Nephron progenitor cell (in vitro differentiated cells): ENCODE data around the gene SLC4A5.

Experiments used
- DNase-seq: peaks from one replicate; pipeline ENCODE4 v3.0.0; 2021
- H3K27ac Mint-ChIP-seq: 2 replicates; pipeline ENCODE4 v1.8.0; 2021; ENCODE audit warnings: mild to moderate bottlenecking, moderate library complexity, mixed read lengths
- H3K27me3 Mint-ChIP-seq: 2 replicates; pipeline ENCODE4 v1.8.0; 2021; ENCODE audit warnings: mild to moderate bottlenecking, low read depth, mixed read lengths; ENCODE audit not compliant: poor library complexity
- H3K36me3 Mint-ChIP-seq: 2 replicates; pipeline ENCODE4 v1.8.0; 2021; ENCODE audit warnings: low read depth, mixed read lengths
- H3K4me1 Mint-ChIP-seq: 2 replicates; pipeline ENCODE4 v1.8.0; 2021; ENCODE audit warnings: mixed read lengths
- H3K4me3 Mint-ChIP-seq: 2 replicates; pipeline ENCODE4 v1.8.0; 2021; ENCODE audit warnings: mild to moderate bottlenecking, moderate library complexity, mixed read lengths
- H3K9me3 Mint-ChIP-seq: 2 replicates; pipeline ENCODE4 v1.8.0; 2021; ENCODE audit warnings: mild to moderate bottlenecking, moderate library complexity, mixed read lengths
- CTCF ChIP-seq: fragments of 200-600 bp; sonication (generic); IDR thresholded peaks from 2 replicates; pipeline ENCODE4 v1.5.0; 2021; ENCODE audit warnings: antibody characterized with exemption

SLC4A5 gene

GRCh38 chr2:74378007-74378406 lies 34.8 kb upstream of the SLC4A5 start:
- TF ChIP-seq CTCF, result no peak
- no peak overlapping the region for H3K4me3 Mint-ChIP-seq
- no peak for DNase-seq

GRCh38 chr2:74375838-74376237 lies 32.6 kb upstream of the SLC4A5 start:
- peak overlapping the region; percentile 65 for H3K27ac Mint-ChIP-seq
- peaks cover 68% of the 10 kb centered on the region for H3K4me1 Mint-ChIP-seq
- H3K27me3 Mint-ChIP-seq, result no peaks in the 10 kb centered on the region

More at GRCh38 chr2:74378007-74378406, 34.8 kb upstream of the SLC4A5 start:
- peaks cover 67% of the 10 kb centered on the region for H3K4me1 Mint-ChIP-seq
- H3K27ac Mint-ChIP-seq, result no peak overlapping the region
- H3K9me3 Mint-ChIP-seq, result no peaks in the 10 kb centered on the region
- H3K27me3 Mint-ChIP-seq, result no peaks in the 10 kb centered on the region
- H3K36me3 Mint-ChIP-seq, result peaks cover 22% of the 10 kb centered on the region

DNA sequence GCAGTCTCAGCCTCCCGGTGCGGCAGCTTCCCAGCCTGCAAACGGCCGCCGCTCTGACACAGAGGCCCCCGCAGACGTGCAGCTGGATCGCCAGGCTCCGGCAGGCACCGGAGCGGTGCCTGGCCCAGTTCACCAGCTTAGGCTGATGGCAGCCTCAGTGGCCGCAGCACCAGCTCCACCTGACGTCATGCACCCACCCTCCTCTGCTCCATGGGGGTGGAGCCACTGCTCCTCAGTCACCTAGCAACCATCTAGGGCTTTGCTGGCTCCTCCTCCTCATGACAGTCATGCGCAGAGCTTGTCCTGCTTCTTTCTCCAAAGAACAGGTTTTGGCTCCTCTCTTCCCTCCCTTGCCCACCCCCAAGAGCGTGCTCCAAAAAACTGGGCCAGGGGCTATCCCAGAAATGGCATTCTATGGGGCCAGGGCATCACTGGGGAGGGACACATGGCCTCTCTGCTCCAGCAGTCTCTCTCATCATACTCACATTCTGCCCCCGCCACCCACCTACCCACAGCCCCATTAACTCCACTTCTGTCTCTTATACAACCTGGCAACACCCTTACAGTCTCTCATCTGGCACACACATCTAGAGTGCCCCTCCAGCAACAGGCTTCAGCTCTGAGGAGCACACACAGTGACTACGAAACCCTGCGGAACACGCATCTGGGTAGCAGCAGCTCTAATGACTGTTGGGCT lies 31.4 kb upstream of the SLC4A5 start:
- H3K27ac Mint-ChIP-seq, result peak overlapping the region; percentile 80

More at GRCh38 chr2:74375838-74376237, 32.6 kb upstream of the SLC4A5 start:
- Mint-ChIP-seq H3K4me3 (no peak overlapping the region), H3K9me3 (no peaks in the 10 kb centered on the region), H3K36me3 (peaks cover 23% of the 10 kb centered on the region)
- no peak for DNase-seq
- TF ChIP-seq CTCF, result no peak

GRCh38 chr2:74373985-74374384 lies 30.8 kb upstream of the SLC4A5 start:
- Mint-ChIP-seq H3K4me3 (peak overlapping the region; percentile 89), H3K27ac (peak overlapping the region; percentile 80), H3K9me3 (no peaks in the 10 kb centered on the region), H3K27me3 (no peaks in the 10 kb centered on the region), H3K36me3 (peaks cover 41% of the 10 kb centered on the region), H3K4me1 (peaks cover 50% of the 10 kb centered on the region)
- TF ChIP-seq CTCF, result no peak
- DNase-seq, result no peak

More for the DNA sequence above, 31.4 kb upstream of the SLC4A5 start:
- Mint-ChIP-seq H3K4me1 (peaks cover 56% of the 10 kb centered on the region), H3K4me3 (peak overlapping the region; percentile 89), H3K27me3 (no peaks in the 10 kb centered on the region), H3K36me3 (peaks cover 34% of the 10 kb centered on the region), H3K9me3 (no peaks in the 10 kb centered on the region)
- peak; percentile 80 for DNase-seq
- no peak for TF ChIP-seq CTCF

GRCh38 chr2:74373221-74373676 lies 30.0 kb upstream of the SLC4A5 start:
- Mint-ChIP-seq H3K27ac (no peak overlapping the region), H3K4me3 (peak overlapping the region; percentile 89), H3K36me3 (peaks cover 48% of the 10 kb centered on the region), H3K4me1 (peaks cover 43% of the 10 kb centered on the region), H3K27me3 (no peaks in the 10 kb centered on the region), H3K9me3 (no peaks in the 10 kb centered on the region)
- DNase-seq, result peak; percentile 40
- TF ChIP-seq CTCF, result no peak

DNA sequence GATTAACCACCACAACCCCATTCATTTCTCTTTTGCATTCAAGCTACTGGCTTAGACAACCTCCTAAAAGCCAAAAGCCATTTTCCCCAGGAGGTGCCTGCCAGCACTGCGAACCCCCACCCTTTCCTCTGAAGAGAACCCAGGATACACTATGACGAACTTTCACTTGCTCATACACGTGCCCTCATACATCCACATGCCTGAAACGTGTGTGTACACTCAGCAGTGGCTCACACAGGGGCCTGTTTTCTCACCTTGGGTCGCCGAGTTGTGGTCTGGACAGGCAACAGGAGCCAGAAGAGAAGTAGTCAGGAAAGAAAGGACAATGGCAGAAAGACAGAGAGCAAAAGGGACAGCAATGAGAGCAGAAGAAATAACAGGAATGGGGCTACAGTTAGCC lies 29.5 kb upstream of the SLC4A5 start:
- Mint-ChIP-seq H3K27ac (peak overlapping the region; percentile 59), H3K27me3 (no peaks in the 10 kb centered on the region), H3K4me3 (peak overlapping the region; percentile 89), H3K9me3 (no peaks in the 10 kb centered on the region), H3K36me3 (peaks cover 49% of the 10 kb centered on the region), H3K4me1 (peaks cover 43% of the 10 kb centered on the region)
- TF ChIP-seq CTCF, result no peak
- no peak for DNase-seq
